GM20000 (cell line): ENCODE measurements around the gene TANGO6.

Source experiments
- DNase-seq: peaks from one replicate; pipeline ENCODE4 v3.0.0; 2012; ENCODE audit warnings: low spot score
- CTCF ChIP-seq: IDR thresholded peaks from 2 replicates; pipeline ENCODE4 v1.5.1; 2012; ENCODE audit warnings: mild to moderate bottlenecking, control low read depth; ENCODE audit errors: extremely low read depth, missing control alignments

Gene TANGO6

GRCh38 chr16:69100071-69100691 lies 256.9 kb downstream of the TANGO6 start:
- no peak for TF ChIP-seq CTCF

GRCh38 chr16:69105501-69106361 lies 262.4 kb downstream of the TANGO6 start, which contains the start of gene HAS3:
Gene HAS3, plus strand, starts transcription at chr16:69105653. Its CDS starts 3,743 bp downstream, at chr16:69109396.
- peak; percentile 24 for TF ChIP-seq CTCF
- DNase-seq = peak; percentile 84

More at GRCh38 chr16:69100071-69100691, 256.9 kb downstream of the TANGO6 start:
- no peak for DNase-seq

- DNase-seq = peak; percentile 69
- no peak for TF ChIP-seq CTCF
Measured at GRCh38 chr16:69106491-69107315, 263.4 kb downstream of the TANGO6 start.

GRCh38 chr16:69107316-69107962 lies 264.1 kb downstream of the TANGO6 start:
- no peak for TF ChIP-seq CTCF
- DNase-seq = peak; percentile 47

GRCh38 chr16:69108064-69108904 lies 265.0 kb downstream of the TANGO6 start:
- DNase-seq = peak; percentile 38
- no peak for TF ChIP-seq CTCF

- no peak for TF ChIP-seq CTCF
- DNase-seq = no peak
Measured at GRCh38 chr16:69108905-69109252, 265.5 kb downstream of the TANGO6 start.
